Breast epithelium (tissue), 3 donors: ENCODE measurements around the gene ACOXL.

Experiments
- CTCF ChIP-seq, 3 donors: fragments of 450-650 bp; IDR thresholded peaks; one replicate each; pipeline ENCODE4 v1.5.1; 2016 to 2017; ENCODE audit warnings: antibody characterized with exemption in 3 of 3, mild to moderate bottlenecking in 3 of 3, moderate library complexity in 3 of 3
- POLR2A ChIP-seq: fragments of 450-650 bp; IDR thresholded peaks from one replicate; pipeline ENCODE4 v1.6.1; 2016; ENCODE audit warnings: antibody characterized with exemption, mild to moderate bottlenecking, moderate library complexity

GRCh38 chr2:110789706-110790105 lies 57.3 kb downstream of the ACOXL start:
- no peak for TF ChIP-seq POLR2A
- TF ChIP-seq CTCF (IDR thresholded peaks at IDR 0.05): no peak
